Liver (tissue), 9 donors: ENCODE measurements around the gene LYRM2. TPM values are rescaled to one million over a fixed set of nuclear protein-coding genes. Genes with fewer than 3 reads are reported as not detected.

ENCODE experiments used
- DNase-seq: peaks from one replicate; pipeline ENCODE4 v3.0.0-alpha.2; 2017; ENCODE audit warnings: low spot score
- H3K27ac ChIP-seq, 2 donors: one replicate each; pipeline ENCODE4 v1.7.0; 2013; ENCODE audit warnings: inconsistent platforms in 2 of 2, low read length in 2 of 2, control low read depth in 1 of 2, low read depth in 1 of 2, mild to moderate bottlenecking in 1 of 2
- H3K27me3 ChIP-seq, 4 donors: one replicate each; pipeline versions ENCODE4 v1.6.1 to v1.7.0; 2013; ENCODE audit warnings: low read length in 3 of 4, inconsistent platforms in 1 of 4, mild to moderate bottlenecking in 1 of 4, moderate library complexity in 1 of 4; ENCODE audit not compliant: control insufficient read depth in 4 of 4, insufficient read depth in 4 of 4
- H3K36me3 ChIP-seq, 4 donors: one replicate each; pipeline versions ENCODE4 v1.6.1 to v1.7.0; 2013; ENCODE audit warnings: low read length in 3 of 4, mild to moderate bottlenecking in 3 of 4, low read depth in 1 of 4, moderate library complexity in 1 of 4; ENCODE audit not compliant: control insufficient read depth in 4 of 4, insufficient read depth in 3 of 4
- H3K4me1 ChIP-seq, 4 donors: one replicate each; pipeline versions ENCODE4 v1.6.1 to v1.7.0; 2013; ENCODE audit warnings: low read length in 3 of 4, mild to moderate bottlenecking in 3 of 4, moderate library complexity in 1 of 4; ENCODE audit not compliant: control insufficient read depth in 4 of 4, insufficient read depth in 4 of 4
- H3K4me3 ChIP-seq, 3 donors: one replicate each; pipeline versions ENCODE4 v1.6.1 to v1.7.0; 2013; ENCODE audit warnings: low read length in 3 of 3, control low read depth in 1 of 3, low read depth in 1 of 3, mild to moderate bottlenecking in 1 of 3
- H3K9ac ChIP-seq, 2 donors: one replicate each; pipeline ENCODE4 v1.7.0; 2013; ENCODE audit warnings: low read length in 2 of 2, mild to moderate bottlenecking in 2 of 2, moderate library complexity in 2 of 2, control low read depth in 1 of 2, low read depth in 1 of 2
- H3K9me3 ChIP-seq, 4 donors: one replicate each; pipeline versions ENCODE4 v1.6.1 to v1.7.0; 2013; ENCODE audit warnings: low read length in 3 of 4; ENCODE audit not compliant: control insufficient read depth in 4 of 4
- ATF3 ChIP-seq: IDR thresholded peaks from 2 replicates; pipeline ENCODE4 v1.6.1; 2016; ENCODE audit warnings: antibody characterized with exemption
- EGR1 ChIP-seq, 2 donors: IDR thresholded peaks; 2 replicates each; pipeline ENCODE4 v1.6.1; 2016 to 2018; ENCODE audit warnings: antibody characterized with exemption in 2 of 2, low read depth in 2 of 2
- FOXA1 ChIP-seq: IDR thresholded peaks from 2 replicates; pipeline ENCODE4 v1.6.1; 2016; ENCODE audit warnings: antibody characterized with exemption
- FOXA2 ChIP-seq: IDR thresholded peaks from 2 replicates; pipeline ENCODE4 v1.6.1; 2016; ENCODE audit warnings: antibody characterized with exemption
- HNF4A ChIP-seq, 2 donors: conservative IDR thresholded peaks; 2 replicates each; pipeline ENCODE4 v1.6.1; 2016; ENCODE audit warnings: antibody characterized with exemption in 2 of 2, mild to moderate bottlenecking in 2 of 2
- JUND ChIP-seq, 2 donors: IDR thresholded peaks; 2 replicates each; pipeline ENCODE4 v1.6.1; 2016; ENCODE audit warnings: antibody characterized with exemption in 2 of 2
- MAX ChIP-seq: IDR thresholded peaks from 2 replicates; pipeline ENCODE4 v1.6.1; 2016; ENCODE audit warnings: antibody characterized with exemption
- RAD21 ChIP-seq, 2 donors: IDR thresholded peaks; 2 replicates each; pipeline ENCODE4 v1.6.1; 2016; ENCODE audit warnings: antibody characterized with exemption in 2 of 2, mild to moderate bottlenecking in 2 of 2
- REST ChIP-seq: IDR thresholded peaks from 2 replicates; pipeline ENCODE4 v1.6.1; 2016; ENCODE audit warnings: antibody characterized with exemption, mild to moderate bottlenecking
- RXRA ChIP-seq, 2 donors: IDR thresholded peaks; 2 replicates each; pipeline ENCODE4 v1.6.1; 2017 to 2018; ENCODE audit warnings: antibody characterized with exemption in 2 of 2, mild to moderate bottlenecking in 1 of 2
- TAF1 ChIP-seq: conservative IDR thresholded peaks from 2 replicates; pipeline ENCODE4 v1.6.1; 2016; ENCODE audit warnings: antibody characterized with exemption, mild to moderate bottlenecking
- YY1 ChIP-seq: IDR thresholded peaks from 2 replicates; pipeline ENCODE4 v1.6.1; 2016; ENCODE audit warnings: antibody characterized with exemption, mild to moderate bottlenecking
- ZBTB33 ChIP-seq: IDR thresholded peaks from 2 replicates; pipeline ENCODE4 v1.6.1; 2016; ENCODE audit warnings: antibody characterized with exemption
- WGBS: extraction: QIAGEN DNeasy Blood & Tissue Kit; methylation state at CpG from one replicate; pipeline ENCODE4 v1.1.7; 2013; 5-methylcytosine and 5-hydroxymethylcytosine counted together
- polyA plus RNA-seq, 2 donors: library from polyadenylated mRNA; stranded (reverse) in 1 of 2; unstranded in 1 of 2; fragments of 200-250 nt in 1 of 2; fragments of >200 nt in 1 of 2; fragmentation: Nextera tagmentation in 1 of 2; extraction: Ambion mirVana in 1 of 2; gene quantifications; one replicate each; pipeline versions ENCODE4 v1.2.1 to v1.2.3, GENCODE V29; 2013 to 2015
- total RNA-seq, 2 donors: library from RNA; depleted of rRNA; stranded (reverse); fragments of >200 nt; gene quantifications; one replicate each; pipeline ENCODE4 v1.2.3, GENCODE V29; 2014
- donor health status: healthy.
- donor health status: healthy.
- donor health status: healthy.
- donor health status: healthy.
- donor health status: healthy.

The LYRM2 gene
- total and polyA plus RNA-seq, 4 donors: 8.9 to 34.7 (median 12.4) TPM

- WGBS: 96% methylated on average over 6 of the region's 6 CpGs
- Histone ChIP-seq H3K9ac (no peak overlapping the region), H3K27ac (no peak overlapping the region), H3K27me3 (no peaks in the 10 kb centered on the region), H3K9me3 (no peaks in the 10 kb centered on the region), H3K36me3 (peaks cover 0 to 9% (median 2%) of the 10 kb centered on the region in 4 donors), H3K4me3 (no peak overlapping the region), H3K4me1 (no peaks in the 10 kb centered on the region)
- TF ChIP-seq HNF4A (conservative IDR thresholded peaks at IDR 0.05): no peak
- TF ChIP-seq REST: no peak
- no peak for TF ChIP-seq RAD21 (IDR thresholded peaks at IDR 0.05)
- no peak for TF ChIP-seq FOXA1
- no peak for TF ChIP-seq ATF3
- TF ChIP-seq FOXA2: no peak
- TF ChIP-seq RXRA (IDR thresholded peaks at IDR 0.05): no peak
- no peak for TF ChIP-seq YY1
- no peak for DNase-seq
These were observed 19.0 kb downstream of the LYRM2 start for GRCh38 chr6:89619567-89619966.

GRCh38 chr6:89618026-89618425 is 20.5 kb downstream of the LYRM2 start:
- Histone ChIP-seq H3K9me3 (no peaks in the 10 kb centered on the region), H3K36me3 (peaks cover 0 to 6% (median 0%) of the 10 kb centered on the region in 4 donors), H3K4me3 (no peak overlapping the region), H3K27ac (no peak overlapping the region), H3K4me1 (no peaks in the 10 kb centered on the region), H3K27me3 (no peaks in the 10 kb centered on the region), H3K9ac (no peak overlapping the region)
- 99% methylated on average over 6 of the region's 6 CpGs for WGBS
- DNase-seq: no peak
- TF ChIP-seq REST (no peak), HNF4A (conservative IDR thresholded peaks at IDR 0.05) (no peak), RAD21 (IDR thresholded peaks at IDR 0.05) (no peak), JUND (IDR thresholded peaks at IDR 0.05) (no peak)

- Histone ChIP-seq H3K27me3 (no peaks in the 10 kb centered on the region), H3K9me3 (no peaks in the 10 kb centered on the region), H3K9ac (no peak overlapping the region), H3K4me1 (no peaks in the 10 kb centered on the region), H3K36me3 (peaks cover 0 to 6% (median 0%) of the 10 kb centered on the region in 4 donors), H3K27ac (no peak overlapping the region), H3K4me3 (no peak overlapping the region)
- 97% methylated on average over 5 of the region's 5 CpGs for WGBS
- DNase-seq: no peak
- TF ChIP-seq RAD21 (IDR thresholded peaks at IDR 0.05) (no peak), RXRA (IDR thresholded peaks at IDR 0.05) (no peak), MAX (no peak), ATF3 (no peak), ZBTB33 (no peak), JUND (IDR thresholded peaks at IDR 0.05) (no peak), EGR1 (IDR thresholded peaks at IDR 0.05; ENCODE audit: low read depth in 2 of 2) (no peak), TAF1 (no peak), HNF4A (conservative IDR thresholded peaks at IDR 0.05) (no peak), REST (no peak)
These were observed 22.0 kb downstream of the LYRM2 start for GRCh38 chr6:89616531-89616930.
